DOHH2 (cell line): ENCODE data around the gene SFTA2.

Experiments
- EZH2phosphoT487 ChIP-seq: fragments of 200-600 bp; sonication (generic); IDR thresholded peaks from 2 replicates; pipeline ENCODE4 v1.6.1; 2017; ENCODE audit warnings: borderline replicate concordance, mild to moderate bottlenecking, antibody characterized with exemption, low read length, moderate library complexity, mixed read lengths
- TF ChIP-seq, protein P1 (sequence below): fragments of 200-600 bp; sonication (generic); IDR thresholded peaks from one replicate; pipeline ENCODE4 v1.5.1; 2014; ENCODE audit warnings: antibody characterized with exemption, mild to moderate bottlenecking, low read depth, low read length; ENCODE audit not compliant: poor library complexity, severe bottlenecking

GRCh38 chr6:30922447-30922852 lies 9.5 kb downstream of the SFTA2 start:
- TF ChIP-seq, protein P1, sequence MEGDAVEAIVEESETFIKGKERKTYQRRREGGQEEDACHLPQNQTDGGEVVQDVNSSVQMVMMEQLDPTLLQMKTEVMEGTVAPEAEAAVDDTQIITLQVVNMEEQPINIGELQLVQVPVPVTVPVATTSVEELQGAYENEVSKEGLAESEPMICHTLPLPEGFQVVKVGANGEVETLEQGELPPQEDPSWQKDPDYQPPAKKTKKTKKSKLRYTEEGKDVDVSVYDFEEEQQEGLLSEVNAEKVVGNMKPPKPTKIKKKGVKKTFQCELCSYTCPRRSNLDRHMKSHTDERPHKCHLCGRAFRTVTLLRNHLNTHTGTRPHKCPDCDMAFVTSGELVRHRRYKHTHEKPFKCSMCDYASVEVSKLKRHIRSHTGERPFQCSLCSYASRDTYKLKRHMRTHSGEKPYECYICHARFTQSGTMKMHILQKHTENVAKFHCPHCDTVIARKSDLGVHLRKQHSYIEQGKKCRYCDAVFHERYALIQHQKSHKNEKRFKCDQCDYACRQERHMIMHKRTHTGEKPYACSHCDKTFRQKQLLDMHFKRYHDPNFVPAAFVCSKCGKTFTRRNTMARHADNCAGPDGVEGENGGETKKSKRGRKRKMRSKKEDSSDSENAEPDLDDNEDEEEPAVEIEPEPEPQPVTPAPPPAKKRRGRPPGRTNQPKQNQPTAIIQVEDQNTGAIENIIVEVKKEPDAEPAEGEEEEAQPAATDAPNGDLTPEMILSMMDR = no peak
- TF ChIP-seq EZH2phosphoT487 = no peak
